ENCODE measurements around the gene AMN1. TPM values are rescaled to one million over a fixed set of nuclear protein-coding genes. Genes with fewer than 3 reads are reported as not detected.

Gene AMN1
- 42.8 TPM for total RNA-seq

GRCh38 chr12:31728917-31729640 lies at the start of gene AMN1:
Gene AMN1, minus strand, starts transcription at chr12:31729021. Its CDS starts 13 bp downstream, at chr12:31729008.

GRCh38 chr12:31659087-31659942 lies 69.5 kb downstream of the AMN1 start, which contains the start of gene ETFBKMT:
Gene ETFBKMT, plus strand, starts transcription at chr12:31659688. Its CDS starts 2,266 bp downstream, at chr12:31661954.

Other genes with a start within 250 kb of the AMN1 start
- gene DENND5B, start 137.9 kb downstream of the AMN1 start, total RNA-seq: 61.6 TPM
- gene ETFBKMT, start 69.3 kb downstream of the AMN1 start, total RNA-seq: 6.3 TPM
- gene RESF1, start 230.4 kb upstream of the AMN1 start, total RNA-seq: 77.7 TPM